ENCODE data around the gene CDRT15. TPM values are rescaled to one million over a fixed set of nuclear protein-coding genes. Genes with fewer than 3 reads are reported as not detected.

Gene CDRT15
- not detected in 2 replicates for total RNA-seq

GRCh38 chr17:14236762-14237161 lies at the start of gene CDRT15:
TSS of gene CDRT15 (minus strand) at chr17:14236862. CDS start at chr17:14236833, 29 bp downstream.

Other genes starting within 250 kb of the CDRT15 start
- gene COX10, start 167.4 kb downstream of the CDRT15 start, total RNA-seq: 18.8 and 26.9 TPM in 2 replicates
- 26.7 and 33.7 TPM in 2 replicates for gene HS3ST3B1, start 64.2 kb upstream of the CDRT15 start, total RNA-seq